ENCODE measurements around the gene PGRMC2. TPM values are rescaled to one million over a fixed set of nuclear protein-coding genes. Genes with fewer than 3 reads are reported as not detected.

Gene PGRMC2
- total RNA-seq, result 10 to 100 TPM; 31.3 to 35.5 (median 32.9) TPM

GRCh38 chr4:128287141-128287870 lies at the start of gene PGRMC2:
Gene PGRMC2, minus strand, starts transcription at chr4:128287813. Its CDS starts 23 bp downstream, at chr4:128287790.
- Mint-ChIP-seq H3K27me3 (ENCODE audit: low read depth) (no peaks in the 10 kb centered on the region), H3K36me3 (ENCODE audit: insufficient read depth) (peaks cover 6% of the 10 kb centered on the region), H3K9me3 (no peaks in the 10 kb centered on the region), H3K4me3 (peak within 1 kb of the TSS; percentile 98), H3K4me1 (ENCODE audit: low read depth) (peaks cover 35% of the 10 kb centered on the region)
- DNase-seq (peak; percentile 11), ATAC-seq (no peak)

- no peaks in the 10 kb centered on the region for H3K36me3 Mint-ChIP-seq (ENCODE audit: insufficient read depth)
- DNase-seq, result no peak
Observed at GRCh38 chr4:128335541-128335940, 47.9 kb upstream of the PGRMC2 start.

GRCh38 chr4:128334256-128334655 lies 46.6 kb upstream of the PGRMC2 start:
- no peak for ATAC-seq
- no peaks in the 10 kb centered on the region for H3K9me3 Mint-ChIP-seq
- no peak for DNase-seq
- H3K4me3 Mint-ChIP-seq, result no peak overlapping the region
- no peaks in the 10 kb centered on the region for H3K36me3 Mint-ChIP-seq (ENCODE audit: insufficient read depth)
- H3K4me1 Mint-ChIP-seq (ENCODE audit: low read depth), result no peaks in the 10 kb centered on the region
- no peaks in the 10 kb centered on the region for H3K27me3 Mint-ChIP-seq (ENCODE audit: low read depth)

More at GRCh38 chr4:128335541-128335940, 47.9 kb upstream of the PGRMC2 start:
- Mint-ChIP-seq H3K4me1 (ENCODE audit: low read depth) (no peaks in the 10 kb centered on the region), H3K27me3 (ENCODE audit: low read depth) (no peaks in the 10 kb centered on the region), H3K4me3 (no peak overlapping the region), H3K9me3 (no peaks in the 10 kb centered on the region)
- no peak for ATAC-seq

GRCh38 chr4:128333309-128334018 lies 45.9 kb upstream of the PGRMC2 start:
- H3K4me3 Mint-ChIP-seq, result no peak overlapping the region
- no peaks in the 10 kb centered on the region for H3K4me1 Mint-ChIP-seq (ENCODE audit: low read depth)
- H3K9me3 Mint-ChIP-seq, result no peaks in the 10 kb centered on the region
- ATAC-seq (no peak), DNase-seq (no peak)
- H3K27me3 Mint-ChIP-seq (ENCODE audit: low read depth), result no peaks in the 10 kb centered on the region
- no peaks in the 10 kb centered on the region for H3K36me3 Mint-ChIP-seq (ENCODE audit: insufficient read depth)

- no peak for DNase-seq
- no peak for ATAC-seq
- no peaks in the 10 kb centered on the region for H3K27me3 Mint-ChIP-seq (ENCODE audit: low read depth)
- no peaks in the 10 kb centered on the region for H3K4me1 Mint-ChIP-seq (ENCODE audit: low read depth)
- H3K4me3 Mint-ChIP-seq, result no peak overlapping the region
- peaks cover 5% of the 10 kb centered on the region for H3K36me3 Mint-ChIP-seq (ENCODE audit: insufficient read depth)
- no peaks in the 10 kb centered on the region for H3K9me3 Mint-ChIP-seq
Observed at GRCh38 chr4:128332081-128332480, 44.5 kb upstream of the PGRMC2 start.

- Mint-ChIP-seq H3K27me3 (ENCODE audit: low read depth) (no peaks in the 10 kb centered on the region), H3K4me1 (ENCODE audit: low read depth) (no peaks in the 10 kb centered on the region), H3K4me3 (no peak overlapping the region), H3K36me3 (ENCODE audit: insufficient read depth) (peaks cover 7% of the 10 kb centered on the region), H3K9me3 (no peaks in the 10 kb centered on the region)
- DNase-seq, result no peak
- no peak for ATAC-seq
Observed at GRCh38 chr4:128329638-128330037, 42.0 kb upstream of the PGRMC2 start.

GRCh38 chr4:128328106-128328505 lies 40.5 kb upstream of the PGRMC2 start:
- Mint-ChIP-seq H3K36me3 (ENCODE audit: insufficient read depth) (peaks cover 7% of the 10 kb centered on the region), H3K9me3 (no peaks in the 10 kb centered on the region)
- ATAC-seq, result no peak

GRCh38 chr4:128323401-128323800 lies 35.8 kb upstream of the PGRMC2 start:
- no peak for DNase-seq
- no peaks in the 10 kb centered on the region for H3K4me1 Mint-ChIP-seq (ENCODE audit: low read depth)
- no peaks in the 10 kb centered on the region for H3K27me3 Mint-ChIP-seq (ENCODE audit: low read depth)
- H3K9me3 Mint-ChIP-seq, result no peaks in the 10 kb centered on the region
- no peak for ATAC-seq
- H3K4me3 Mint-ChIP-seq, result no peak overlapping the region
- H3K36me3 Mint-ChIP-seq (ENCODE audit: insufficient read depth), result peaks cover 10% of the 10 kb centered on the region

More at GRCh38 chr4:128328106-128328505, 40.5 kb upstream of the PGRMC2 start:
- Mint-ChIP-seq H3K4me3 (no peak overlapping the region), H3K27me3 (ENCODE audit: low read depth) (no peaks in the 10 kb centered on the region), H3K4me1 (ENCODE audit: low read depth) (no peaks in the 10 kb centered on the region)
- DNase-seq, result no peak

GRCh38 chr4:128322986-128323385 lies 35.4 kb upstream of the PGRMC2 start:
- DNase-seq, result no peak
- Mint-ChIP-seq H3K4me3 (no peak overlapping the region), H3K36me3 (ENCODE audit: insufficient read depth) (peaks cover 10% of the 10 kb centered on the region), H3K9me3 (no peaks in the 10 kb centered on the region), H3K4me1 (ENCODE audit: low read depth) (no peaks in the 10 kb centered on the region), H3K27me3 (ENCODE audit: low read depth) (no peaks in the 10 kb centered on the region)
- ATAC-seq, result no peak

GRCh38 chr4:128322311-128322710 lies 34.7 kb upstream of the PGRMC2 start:
- DNase-seq (no peak), ATAC-seq (no peak)
- peaks cover 7% of the 10 kb centered on the region for H3K36me3 Mint-ChIP-seq (ENCODE audit: insufficient read depth)
- no peak overlapping the region for H3K4me3 Mint-ChIP-seq
- no peaks in the 10 kb centered on the region for H3K4me1 Mint-ChIP-seq (ENCODE audit: low read depth)
- H3K27me3 Mint-ChIP-seq (ENCODE audit: low read depth), result no peaks in the 10 kb centered on the region
- H3K9me3 Mint-ChIP-seq, result no peaks in the 10 kb centered on the region

- no peaks in the 10 kb centered on the region for H3K27me3 Mint-ChIP-seq (ENCODE audit: low read depth)
- ATAC-seq (no peak), DNase-seq (no peak)
- H3K9me3 Mint-ChIP-seq, result no peaks in the 10 kb centered on the region
- no peaks in the 10 kb centered on the region for H3K4me1 Mint-ChIP-seq (ENCODE audit: low read depth)
- no peak overlapping the region for H3K4me3 Mint-ChIP-seq
- H3K36me3 Mint-ChIP-seq (ENCODE audit: insufficient read depth), result peaks cover 14% of the 10 kb centered on the region
Observed at GRCh38 chr4:128320656-128321055, 33.0 kb upstream of the PGRMC2 start.

GRCh38 chr4:128315756-128316520 lies 28.3 kb upstream of the PGRMC2 start:
- DNase-seq (no peak), ATAC-seq (no peak)
- H3K36me3 Mint-ChIP-seq (ENCODE audit: insufficient read depth), result peaks cover 15% of the 10 kb centered on the region
- no peaks in the 10 kb centered on the region for H3K4me1 Mint-ChIP-seq (ENCODE audit: low read depth)
- no peaks in the 10 kb centered on the region for H3K27me3 Mint-ChIP-seq (ENCODE audit: low read depth)
- H3K9me3 Mint-ChIP-seq, result no peaks in the 10 kb centered on the region
- no peak overlapping the region for H3K4me3 Mint-ChIP-seq

- Mint-ChIP-seq H3K4me3 (no peak overlapping the region), H3K9me3 (no peaks in the 10 kb centered on the region), H3K27me3 (ENCODE audit: low read depth) (no peaks in the 10 kb centered on the region), H3K36me3 (ENCODE audit: insufficient read depth) (peaks cover 15% of the 10 kb centered on the region), H3K4me1 (ENCODE audit: low read depth) (no peaks in the 10 kb centered on the region)
- ATAC-seq, result no peak
- no peak for DNase-seq
Observed at GRCh38 chr4:128311659-128312403, 24.2 kb upstream of the PGRMC2 start.

GRCh38 chr4:128310266-128310697 lies 22.7 kb upstream of the PGRMC2 start:
- Mint-ChIP-seq H3K4me3 (no peak overlapping the region), H3K9me3 (no peaks in the 10 kb centered on the region), H3K4me1 (ENCODE audit: low read depth) (no peaks in the 10 kb centered on the region), H3K36me3 (ENCODE audit: insufficient read depth) (peaks cover 10% of the 10 kb centered on the region), H3K27me3 (ENCODE audit: low read depth) (no peaks in the 10 kb centered on the region)
- ATAC-seq (no peak), DNase-seq (no peak)
